K562 (cell line): Measurements from ENCODE around the gene ACTR3C. TPM values are rescaled to one million over a fixed set of nuclear protein-coding genes. Genes with fewer than 3 reads are reported as not detected.
A peak's percentile ranks its signal among the peaks of the same experiment; 100 is the strongest.

Source experiments
- ARID3B ChIP-seq: fragments of 250-450 bp; sonication (Bioruptor Pico); IDR thresholded peaks from 2 replicates; pipeline ENCODE4 v1.4.0; 2020; ENCODE audit warnings: borderline replicate concordance
- E2F8 ChIP-seq: fragments of 450-650 bp; IDR thresholded peaks from 2 replicates; pipeline ENCODE4 v1.7.1; 2018; ENCODE audit warnings: mild to moderate bottlenecking, low read depth; ENCODE audit not compliant: partially characterized antibody
- HCFC1 ChIP-seq: IDR thresholded peaks from 2 replicates; pipeline ENCODE4 v1.6.1; 2012; ENCODE audit warnings: low read depth, low read length, improper control_type of control experiment
- JUNB ChIP-seq: fragments of 450-650 bp; formaldehyde crosslinking; conservative IDR thresholded peaks from 2 replicates; pipeline ENCODE4 v1.4.0; 2020; ENCODE audit warnings: mild to moderate bottlenecking
- KAT7 ChIP-seq: sonication (generic); formaldehyde crosslinking; IDR thresholded peaks from 2 replicates; pipeline ENCODE4 v1.8.0; 2022; ENCODE audit warnings: missing genetic modification reagents, mild to moderate bottlenecking, borderline replicate concordance
- MYC ChIP-seq, 2 experiments: fragments of 250-450 bp in 1 of 2; sonication (Bioruptor Pico) in 1 of 2; IDR thresholded peaks; 2 replicates each; pipeline versions ENCODE4 v1.5.1 to v1.6.1; 2012 to 2021; ENCODE audit warnings: low read depth in 2 of 2, borderline replicate concordance in 1 of 2, improper control_type of control experiment in 1 of 2, low read length in 1 of 2, mild to moderate bottlenecking in 1 of 2, moderate library complexity in 1 of 2
- NCOA4 ChIP-seq: fragments of 450-650 bp; IDR thresholded peaks from 2 replicates; pipeline ENCODE4 v1.6.1; 2018; ENCODE audit warnings: mild to moderate bottlenecking; ENCODE audit not compliant: partially characterized antibody
- NFYB ChIP-seq: IDR thresholded peaks from 2 replicates; pipeline ENCODE4 v1.6.1; 2011; ENCODE audit warnings: mild to moderate bottlenecking, moderate library complexity; ENCODE audit not compliant: insufficient read length; ENCODE audit errors: extremely low read depth
- NKRF ChIP-seq: fragments of 450-650 bp; IDR thresholded peaks from 2 replicates; pipeline ENCODE4 v1.6.1; 2016; ENCODE audit warnings: borderline replicate concordance
- PHF8 ChIP-seq: fragments of 200-600 bp; sonication (generic); IDR thresholded peaks from 2 replicates; pipeline ENCODE4 v1.6.1; 2012; ENCODE audit warnings: mixed run types, mild to moderate bottlenecking, inconsistent platforms, low read length, moderate library complexity, borderline replicate concordance
- RBBP5 ChIP-seq: fragments of 200-600 bp; sonication (generic); IDR thresholded peaks from 2 replicates; pipeline ENCODE4 v1.6.1; 2012; ENCODE audit warnings: borderline replicate concordance, mild to moderate bottlenecking, low read length, control low read depth, inconsistent platforms; ENCODE audit not compliant: insufficient read depth, poor library complexity, severe bottlenecking
- STAT6 ChIP-seq: sonication (generic); formaldehyde crosslinking; IDR thresholded peaks from 2 replicates; pipeline ENCODE4 v1.8.1; 2023; ENCODE audit warnings: mild to moderate bottlenecking, missing genetic modification reagents
- ZFP1 ChIP-seq: fragments of 450-650 bp; formaldehyde crosslinking; IDR thresholded peaks from 2 replicates; pipeline ENCODE4 v1.4.0; 2020; ENCODE audit warnings: mild to moderate bottlenecking, mixed read lengths
- ZFP30 ChIP-seq: fragments of 250-450 bp; sonication (Bioruptor Pico); IDR thresholded peaks from 2 replicates; pipeline ENCODE4 v1.8.0; 2022; ENCODE audit warnings: moderate library complexity, mild to moderate bottlenecking, inconsistent platforms, borderline replicate concordance
- ZNF324 ChIP-seq: fragments of 250-450 bp; sonication (Bioruptor Pico); IDR thresholded peaks from 2 replicates; pipeline ENCODE4 v1.4.0; 2020; ENCODE audit warnings: mild to moderate bottlenecking
- ZNF511 ChIP-seq: sonication (generic); formaldehyde crosslinking; IDR thresholded peaks from 2 replicates; pipeline ENCODE4 v1.8.0; 2022; ENCODE audit warnings: mild to moderate bottlenecking, missing genetic modification reagents
- ZNF57 ChIP-seq: fragments of 450-650 bp; formaldehyde crosslinking; IDR thresholded peaks from 2 replicates; pipeline ENCODE4 v1.4.0; 2020; ENCODE audit warnings: mild to moderate bottlenecking, moderate library complexity
- polyA plus RNA-seq, 8 experiments: library from polyadenylated mRNA; depleted of rRNA in 4 of 8; stranded (reverse) in 5 of 8; unstranded in 3 of 8; fragments of >200 nt; fragmentation: Nextera tagmentation in 2 of 8; fragmentation: Illumina TruSeq in 1 of 8; extraction: Ambion mirVana in 2 of 8; extraction: Trizol in 1 of 8; gene quantifications; 2 replicates each; pipeline versions ENCODE4 v1.2.1 to v1.2.3, GENCODE V29; 2011 to 2014; ENCODE audit warnings: inconsistent platforms in 1 of 8, missing spikeins in 1 of 8
- total RNA-seq, 7 experiments: library from RNA; depleted of rRNA in 6 of 7; stranded (reverse); fragments of >200 nt in 6 of 7; fragmentation: Illumina TruSeq in 2 of 7; extraction: Trizol in 2 of 7; gene quantifications; 2 replicates each; pipeline versions ENCODE4 v1.2.1 to v1.2.3, GENCODE V29; 2011 to 2021; ENCODE audit warnings: low replicate concordance in 1 of 7

ACTR3C gene
- total and polyA plus RNA-seq, 9 of the 15 experiments (the other 6 are each of a cell fraction or from before 2014, with no cell fraction given): 9.0 to 35.4 (median 13.3) TPM

- TF ChIP-seq E2F8 (no peak), PHF8 (peak; percentile 20; the same call in 1 of the 2 replicates), NCOA4 (no peak), NKRF (no peak), ARID3B (CRISPR knock-in tag) (no peak), ZNF57 (CRISPR knock-in tag) (no peak), MYC (IDR thresholded peaks at IDR 0.05; ENCODE audit: low read depth, low read length) (no peak), MYC (CRISPR knock-in tag; IDR thresholded peaks at IDR 0.05; ENCODE audit: borderline replicate concordance, low read depth) (no peak), STAT6 (CRISPR knock-in tag) (no peak), ZFP30 (CRISPR knock-in tag) (no peak), RBBP5 (no peak), ZFP1 (CRISPR knock-in tag) (peak; percentile 38; the same call in 1 of the 2 replicates), ZNF511 (CRISPR knock-in tag) (no peak), HCFC1 (0 out of 2 replicates have a peak, but pooled peaks have one; percentile 8), ZNF324 (CRISPR knock-in tag) (no peak), KAT7 (no peak), JUNB (no peak), NFYB (no peak)
Observed at GRCh38 chr7:150313367-150313809, 10.0 kb downstream of the ACTR3C start (continued).
